GM23338 (cell line): ENCODE data around the gene MAN2B2. TPM values are rescaled to one million over a fixed set of nuclear protein-coding genes. Genes with fewer than 3 reads are reported as not detected.

Experiments
- ATAC-seq: fragments of 200-7000 bp; cut with Tn5 transposase; 3 replicates; pipeline ENCODE4 v1.9.1; 2020
- DNase-seq: peaks from one replicate; pipeline ENCODE4 v3.0.0-alpha.2; 2015; ENCODE audit warnings: low spot score
- H2AFZ ChIP-seq: fragments of 200-600 bp; sonication (generic); 2 replicates; pipeline ENCODE4 v1.8.0; 2016; ENCODE audit warnings: antibody characterized with exemption, mild to moderate bottlenecking, moderate library complexity
- H3F3A ChIP-seq: fragments of 200-600 bp; sonication (generic); replicated peaks from 2 replicates; pipeline ENCODE4 v1.8.0; 2017; ENCODE audit warnings: antibody characterized with exemption, mixed run types, low read depth
- H3K27ac ChIP-seq: fragments of 200-600 bp; sonication (generic); 2 replicates; pipeline ENCODE4 v1.6.1; 2016; ENCODE audit warnings: low read depth
- H3K27me3 ChIP-seq: fragments of 200-600 bp; sonication (generic); 2 replicates; pipeline ENCODE4 v1.8.0; 2016; ENCODE audit warnings: mild to moderate bottlenecking, mixed run types, moderate library complexity; ENCODE audit not compliant: insufficient read depth
- H3K36me3 ChIP-seq: fragments of 200-600 bp; sonication (generic); 2 replicates; pipeline ENCODE4 v1.8.0; 2016; ENCODE audit warnings: mild to moderate bottlenecking; ENCODE audit not compliant: insufficient read depth
- H3K4me1 ChIP-seq: fragments of 200-600 bp; sonication (generic); 2 replicates; pipeline ENCODE4 v1.8.0; 2016; ENCODE audit warnings: mild to moderate bottlenecking, moderate library complexity; ENCODE audit not compliant: insufficient read depth
- H3K4me2 ChIP-seq: fragments of 200-600 bp; sonication (generic); 2 replicates; pipeline ENCODE4 v1.7.1; 2017; ENCODE audit warnings: mixed run types
- H3K4me3 ChIP-seq: fragments of 200-600 bp; sonication (generic); 2 replicates; pipeline ENCODE4 v1.6.1; 2016; ENCODE audit warnings: mixed run types
- H3K79me2 ChIP-seq: fragments of 200-600 bp; sonication (generic); replicated peaks from 2 replicates; pipeline ENCODE4 v1.8.0; 2017; ENCODE audit warnings: mild to moderate bottlenecking; ENCODE audit not compliant: insufficient read depth
- H3K9me2 ChIP-seq: fragments of 200-600 bp; sonication (generic); 2 replicates; pipeline ENCODE4 v1.8.0; 2017; ENCODE audit not compliant: insufficient read depth
- H4K20me1 ChIP-seq: fragments of 200-600 bp; sonication (generic); replicated peaks from 2 replicates; pipeline ENCODE4 v1.8.0; 2017; ENCODE audit warnings: mild to moderate bottlenecking; ENCODE audit not compliant: insufficient read depth
- H3K27ac Mint-ChIP-seq: 2 replicates; pipeline ENCODE4 v1.8.0; 2020; ENCODE audit warnings: inconsistent platforms, mild to moderate bottlenecking, moderate library complexity, mixed read lengths
- H3K27me3 Mint-ChIP-seq: 3 replicates; pipeline ENCODE4 v1.8.0; 2022; ENCODE audit warnings: low read depth, mild to moderate bottlenecking, moderate library complexity, mixed read lengths, inconsistent platforms; ENCODE audit not compliant: insufficient read depth, poor library complexity
- H3K36me3 Mint-ChIP-seq: 3 replicates; pipeline ENCODE4 v1.8.0; 2021; ENCODE audit warnings: low read depth, mild to moderate bottlenecking, inconsistent platforms, moderate library complexity, mixed read lengths
- H3K4me1 Mint-ChIP-seq: 3 replicates; pipeline ENCODE4 v1.8.0; 2020; ENCODE audit warnings: mild to moderate bottlenecking, inconsistent platforms, mixed read lengths
- H3K4me3 Mint-ChIP-seq: 3 replicates; pipeline ENCODE4 v1.8.0; 2021; ENCODE audit warnings: moderate library complexity, mild to moderate bottlenecking, inconsistent platforms, mixed read lengths
- H3K9me3 Mint-ChIP-seq: 3 replicates; pipeline ENCODE4 v1.8.0; 2020; ENCODE audit warnings: moderate library complexity, mild to moderate bottlenecking, inconsistent platforms, mixed read lengths
- CREB1 ChIP-seq: fragments of 250-450 bp; sonication (Bioruptor Pico); IDR thresholded peaks from 2 replicates; pipeline ENCODE4 v1.5.0; 2020; ENCODE audit warnings: low read depth, mild to moderate bottlenecking, moderate library complexity
- CTCF ChIP-seq, 2 experiments: fragments of 200-600 bp in 1 of 2; sonication (generic) in 1 of 2; conservative IDR thresholded peaks; 2 replicates each; pipeline versions ENCODE4 v1.5.1 to v1.6.1; 2016 to 2017; ENCODE audit warnings: antibody characterized with exemption in 2 of 2, low read depth in 2 of 2, mild to moderate bottlenecking in 2 of 2, moderate library complexity in 1 of 2
- ETS1 ChIP-seq: IDR thresholded peaks from 2 replicates; pipeline ENCODE4 v1.6.1; 2016; ENCODE audit warnings: antibody characterized with exemption
- EZH2 ChIP-seq: fragments of 200-600 bp; sonication (generic); IDR thresholded peaks from one replicate; pipeline ENCODE4 v1.8.0; 2017; ENCODE audit warnings: antibody characterized with exemption, mild to moderate bottlenecking, low read depth; ENCODE audit not compliant: unreplicated experiment
- EZH2phosphoT487 ChIP-seq: fragments of 200-600 bp; sonication (generic); IDR thresholded peaks from one replicate; pipeline ENCODE4 v1.8.1; 2018; ENCODE audit warnings: antibody characterized with exemption; ENCODE audit not compliant: unreplicated experiment
- JUNB ChIP-seq: IDR thresholded peaks from one replicate; pipeline ENCODE4 v1.6.1; 2016; ENCODE audit warnings: antibody characterized with exemption; ENCODE audit not compliant: unreplicated experiment
- NANOG ChIP-seq: IDR thresholded peaks from 2 replicates; pipeline ENCODE4 v1.6.1; 2016; ENCODE audit warnings: antibody characterized with exemption, borderline replicate concordance
- POLR2AphosphoS5 ChIP-seq: IDR thresholded peaks from 2 replicates; pipeline ENCODE4 v1.6.1; 2016; ENCODE audit warnings: antibody characterized with exemption, low read depth
- REST ChIP-seq: IDR thresholded peaks from one replicate; pipeline ENCODE4 v1.6.1; 2018; ENCODE audit warnings: antibody characterized with exemption; ENCODE audit not compliant: unreplicated experiment
- STAT1 ChIP-seq: IDR thresholded peaks from one replicate; pipeline ENCODE4 v1.6.1; 2016; ENCODE audit warnings: antibody characterized with exemption; ENCODE audit not compliant: unreplicated experiment
- ZNF114 ChIP-seq: fragments of 250-450 bp; sonication (Bioruptor Pico); IDR thresholded peaks from 2 replicates; pipeline ENCODE4 v1.5.0; 2020; ENCODE audit warnings: mild to moderate bottlenecking, moderate library complexity
- ZNF331 ChIP-seq: fragments of 250-450 bp; sonication (Bioruptor Pico); IDR thresholded peaks from 2 replicates; pipeline ENCODE4 v1.5.0; 2020; ENCODE audit warnings: low read depth, mild to moderate bottlenecking, moderate library complexity
- ZNF462 ChIP-seq: fragments of 250-450 bp; sonication (Bioruptor Pico); IDR thresholded peaks from 2 replicates; pipeline ENCODE4 v1.5.0; 2020; ENCODE audit warnings: mild to moderate bottlenecking, moderate library complexity
- polyA plus RNA-seq: library from polyadenylated mRNA; unstranded; fragments of >200 nt; fragmentation: Nextera tagmentation; extraction: Ambion mirVana; gene quantifications from 2 replicates; pipeline ENCODE4 v1.2.1, GENCODE V29; 2016
- total RNA-seq: library from RNA; depleted of rRNA; stranded (reverse); fragments of >200 nt; shearing (Covaris generic); gene quantifications from 2 replicates; pipeline ENCODE4 v1.2.3, GENCODE V29; 2014

The MAN2B2 gene
- total and polyA plus RNA-seq, 2 experiments from 2014 or later = 1.6 to 6.9 TPM

GRCh38 chr4:6634746-6635145 is 59.8 kb downstream of the MAN2B2 start:
- Mint-ChIP-seq H3K36me3 (no peaks in the 10 kb centered on the region), H3K27me3 (no peaks in the 10 kb centered on the region), H3K4me3 (no peak overlapping the region), H3K9me3 (no peaks in the 10 kb centered on the region), H3K4me1 (peaks cover 16% of the 10 kb centered on the region), H3K27ac (no peak overlapping the region)
- DNase-seq (no peak), ATAC-seq (no peak)
- no peak overlapping the region for H3K27ac ChIP-seq
- TF ChIP-seq EZH2phosphoT487 (no peak), ETS1 (no peak), JUNB (no peak), CTCF (conservative IDR thresholded peaks at IDR 0.05; ENCODE audit: low read depth in 2 of 2) (no peak), NANOG (no peak), REST (no peak), ZNF331 (CRISPR knock-in tag) (no peak), ZNF462 (CRISPR knock-in tag) (no peak), EZH2 (no peak), ZNF114 (CRISPR knock-in tag) (no peak), POLR2AphosphoS5 (no peak), CREB1 (CRISPR knock-in tag) (no peak), STAT1 (no peak)
- H3K9me2 ChIP-seq = no peaks in the 10 kb centered on the region
- H3K27me3 ChIP-seq = no peaks in the 10 kb centered on the region
- no peak overlapping the region for H2AFZ ChIP-seq
- H3K4me1 ChIP-seq = peaks cover 12% of the 10 kb centered on the region; the same call in 1 of the 2 replicates
- no peak overlapping the region for H3K4me2 ChIP-seq
- no peaks in the 10 kb centered on the region for H3K36me3 ChIP-seq
- no peak overlapping the region for H3K4me3 ChIP-seq
- H3F3A ChIP-seq = no peaks in the 10 kb centered on the region; the same call in 1 of the 2 replicates
- no peaks in the 10 kb centered on the region for H3K79me2 ChIP-seq
- H4K20me1 ChIP-seq = no peaks in the 10 kb centered on the region
